ENCODE measurements around the gene CIB1.

The CIB1 gene

GRCh38 chr15:90192961-90193786 is 40.6 kb downstream of the CIB1 start:
- H3K4me3 ChIP-seq (ENCODE audit: control insufficient read depth, low read depth, low read length) = no peak overlapping the region
- TF ChIP-seq CTCF (IDR thresholded peaks at IDR 0.05; ENCODE audit: control insufficient read depth, insufficient read depth, low read depth, low read length, missing control alignments) = no peak
- DNase-seq (ENCODE audit: low read depth) = no peak

GRCh38 chr15:90191794-90192509 is 41.8 kb downstream of the CIB1 start:
- H3K4me3 ChIP-seq (ENCODE audit: control insufficient read depth, low read depth, low read length) = no peak overlapping the region
- no peak for DNase-seq (ENCODE audit: low read depth)
- no peak for TF ChIP-seq CTCF (IDR thresholded peaks at IDR 0.05; ENCODE audit: control insufficient read depth, insufficient read depth, low read depth, low read length, missing control alignments)

- no peak for TF ChIP-seq CTCF (IDR thresholded peaks at IDR 0.05; ENCODE audit: control insufficient read depth, insufficient read depth, low read depth, low read length, missing control alignments)
- no peak overlapping the region for H3K4me3 ChIP-seq (ENCODE audit: control insufficient read depth, low read depth, low read length)
- no peak for DNase-seq (ENCODE audit: low read depth)
Measured at GRCh38 chr15:90191344-90191687, 42.4 kb downstream of the CIB1 start.

- no peak for TF ChIP-seq CTCF (IDR thresholded peaks at IDR 0.05; ENCODE audit: control insufficient read depth, insufficient read depth, low read depth, low read length, missing control alignments)
- DNase-seq (ENCODE audit: low read depth) = no peak
- no peak overlapping the region for H3K4me3 ChIP-seq (ENCODE audit: control insufficient read depth, low read depth, low read length)
Measured at GRCh38 chr15:90190606-90191343, 43.0 kb downstream of the CIB1 start.

GRCh38 chr15:90189781-90190467 is 43.8 kb downstream of the CIB1 start:
- no peak overlapping the region for H3K4me3 ChIP-seq (ENCODE audit: control insufficient read depth, low read depth, low read length)

More at GRCh38 chr15:90189781-90190467, 43.8 kb downstream of the CIB1 start:
- no peak for TF ChIP-seq CTCF (IDR thresholded peaks at IDR 0.05; ENCODE audit: control insufficient read depth, insufficient read depth, low read depth, low read length, missing control alignments)
- DNase-seq (ENCODE audit: low read depth) = no peak

Measured in AG09309 (cell line).